Measurements from ENCODE around the gene AGAP1.
"Not testable (repeated sequence)": the region's sequence is repeated elsewhere in the genome, so short reads cannot be mapped to it uniquely, and the experiment has no call there.

Gene AGAP1

DNA sequence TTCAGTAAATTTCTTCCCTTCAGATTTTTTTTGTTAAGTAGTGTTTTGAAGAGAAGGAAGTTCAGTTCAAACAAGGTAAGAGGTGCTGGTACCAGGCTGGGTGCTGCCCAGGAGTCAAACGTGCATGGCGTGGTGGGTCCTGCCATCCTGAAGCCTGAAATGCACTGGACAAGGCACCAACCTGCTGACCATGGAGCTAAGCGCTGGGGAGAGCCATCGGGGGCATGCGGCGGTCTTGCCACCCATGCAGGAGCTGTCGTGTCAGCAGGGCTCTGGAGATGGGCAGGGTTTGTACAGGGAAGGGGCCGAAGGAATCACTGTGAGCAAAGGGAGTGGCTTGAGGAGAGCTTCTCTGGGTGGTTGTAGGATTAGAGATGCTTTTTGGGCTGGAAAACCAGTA, 547.8 kb downstream of the AGAP1 start:
- no peak for DNase-seq (ENCODE audit: low spot score)

DNA sequence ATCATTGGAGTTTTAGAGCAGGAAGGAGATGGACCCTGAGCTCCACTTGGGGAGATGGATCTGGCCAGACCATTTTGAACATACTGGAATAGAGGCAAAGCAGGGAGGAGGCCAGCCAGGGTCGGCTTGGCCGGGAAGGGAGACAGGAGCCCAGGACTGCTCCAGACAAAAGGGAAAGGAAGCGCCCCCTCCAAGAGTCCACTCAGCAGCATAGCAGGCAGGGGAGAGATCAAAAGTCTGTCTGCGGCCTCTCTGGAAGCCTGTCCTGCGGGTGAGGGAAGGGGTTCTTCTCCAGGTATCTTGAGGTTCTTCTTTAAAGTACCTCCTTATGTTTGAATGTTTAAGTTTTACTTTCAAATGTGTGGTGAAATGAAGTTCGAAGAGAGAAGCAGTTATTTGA, 548.2 kb downstream of the AGAP1 start:
- no peak for DNase-seq (ENCODE audit: low spot score)

DNA sequence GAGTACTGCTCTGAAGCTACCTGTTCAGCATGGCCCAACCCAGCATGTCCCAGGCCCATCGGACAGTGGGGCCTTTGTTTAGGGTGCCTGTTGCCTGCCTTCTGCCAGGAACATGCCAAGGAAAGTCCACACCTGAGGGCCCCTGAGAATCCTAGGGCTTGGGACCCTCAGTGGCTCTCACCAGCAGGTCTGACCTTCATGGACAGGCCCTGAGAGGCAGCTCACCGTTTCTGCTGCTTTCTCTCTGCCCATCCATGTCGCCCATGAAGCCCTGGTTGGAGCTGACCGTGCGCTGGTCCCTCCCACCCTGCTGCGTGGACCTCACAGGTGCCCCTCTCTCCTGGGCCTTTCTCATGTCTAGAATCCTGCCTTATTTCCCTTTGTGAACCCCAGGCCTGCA, 550.3 kb downstream of the AGAP1 start:
- DNase-seq (ENCODE audit: low spot score), result no peak

DNA sequence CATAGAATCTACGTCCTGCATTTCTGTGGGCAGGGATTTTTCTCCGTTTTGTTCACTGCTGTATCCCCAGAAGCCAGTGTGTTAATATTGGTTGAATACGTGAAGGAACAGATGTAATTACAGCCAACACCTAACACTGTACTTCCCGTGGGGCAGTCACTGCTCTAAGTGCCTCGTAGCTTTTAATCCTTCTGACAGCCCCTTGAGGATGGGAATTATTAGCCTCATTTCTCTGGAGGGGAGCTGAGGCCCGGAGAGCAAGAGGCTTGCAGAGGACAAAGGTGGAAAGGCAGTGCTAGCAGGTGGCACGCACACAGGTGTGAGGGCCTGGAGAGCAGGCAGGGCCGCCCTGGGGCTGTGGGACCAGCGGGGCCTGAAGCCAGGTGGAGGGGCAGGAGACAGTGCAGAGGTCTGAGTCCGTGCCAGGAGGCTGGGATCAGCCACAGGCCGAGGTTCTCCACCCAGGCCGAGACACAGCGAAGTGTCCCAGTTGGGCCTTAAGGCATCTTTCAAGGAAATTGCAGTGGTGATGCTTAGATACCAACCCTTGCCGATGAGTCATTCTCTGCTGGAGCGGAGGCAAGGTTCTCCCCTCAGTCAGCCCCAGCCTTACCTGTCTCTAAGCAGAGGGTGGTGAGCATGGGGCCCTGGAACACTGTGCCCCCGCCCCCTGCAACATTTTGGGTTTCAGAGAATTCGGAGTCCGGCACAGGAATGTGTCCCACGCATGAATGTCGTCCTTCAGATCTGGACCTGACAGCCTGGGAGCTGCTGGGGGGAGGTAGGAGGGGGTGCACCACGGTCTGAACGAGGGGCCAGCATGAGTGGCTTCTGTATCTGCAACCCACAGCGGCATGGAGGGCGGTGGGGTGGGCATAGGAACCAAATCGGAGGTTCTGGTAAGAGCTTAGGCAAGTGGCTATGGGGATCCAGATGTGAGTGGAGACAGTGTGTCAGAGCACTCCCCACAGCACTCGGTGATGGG, 551.7 kb downstream of the AGAP1 start:
- no peak for DNase-seq (ENCODE audit: low spot score)

DNA sequence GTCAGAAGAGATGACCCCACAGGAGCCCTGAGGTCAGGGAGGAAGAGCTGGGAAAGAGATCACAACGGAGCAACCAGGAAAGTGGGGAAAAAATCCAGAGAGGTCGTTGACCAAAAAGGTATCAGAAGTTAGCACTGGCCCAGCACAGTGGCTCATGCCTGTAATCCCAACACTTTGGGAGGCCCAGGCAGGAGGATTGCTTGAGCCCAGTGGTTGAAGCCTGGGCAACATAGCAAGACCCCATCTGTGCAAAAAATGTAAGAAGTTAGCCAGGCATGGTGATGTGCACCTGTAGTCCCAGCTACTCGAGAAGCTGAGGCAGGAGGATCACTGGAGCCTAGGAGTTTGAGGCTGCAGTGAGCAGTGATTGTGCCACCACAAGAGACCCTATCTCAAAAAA, 552.9 kb downstream of the AGAP1 start:
- no peak for DNase-seq (ENCODE audit: low spot score)

DNA sequence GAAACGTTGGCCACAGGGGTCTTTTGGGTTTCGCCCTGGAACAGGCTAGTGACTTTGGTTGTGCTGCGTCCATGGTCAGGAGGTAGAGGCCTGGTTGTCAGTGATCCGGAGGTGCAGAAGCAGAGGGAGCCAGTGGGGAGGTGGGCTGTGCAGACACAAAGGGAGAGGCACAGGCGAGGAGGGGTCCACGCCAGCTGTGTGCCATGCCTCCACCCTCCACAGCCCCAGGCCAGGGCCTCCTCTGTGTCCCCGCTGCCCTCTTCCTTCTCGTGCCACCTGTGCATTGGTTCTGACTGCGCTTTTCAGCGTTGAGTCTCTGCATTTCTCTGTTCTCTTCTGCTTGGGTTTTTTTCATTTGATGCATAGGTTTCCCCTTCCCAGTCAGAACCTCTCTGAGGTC, 553.3 kb downstream of the AGAP1 start:
- no peak for DNase-seq (ENCODE audit: low spot score)

DNA sequence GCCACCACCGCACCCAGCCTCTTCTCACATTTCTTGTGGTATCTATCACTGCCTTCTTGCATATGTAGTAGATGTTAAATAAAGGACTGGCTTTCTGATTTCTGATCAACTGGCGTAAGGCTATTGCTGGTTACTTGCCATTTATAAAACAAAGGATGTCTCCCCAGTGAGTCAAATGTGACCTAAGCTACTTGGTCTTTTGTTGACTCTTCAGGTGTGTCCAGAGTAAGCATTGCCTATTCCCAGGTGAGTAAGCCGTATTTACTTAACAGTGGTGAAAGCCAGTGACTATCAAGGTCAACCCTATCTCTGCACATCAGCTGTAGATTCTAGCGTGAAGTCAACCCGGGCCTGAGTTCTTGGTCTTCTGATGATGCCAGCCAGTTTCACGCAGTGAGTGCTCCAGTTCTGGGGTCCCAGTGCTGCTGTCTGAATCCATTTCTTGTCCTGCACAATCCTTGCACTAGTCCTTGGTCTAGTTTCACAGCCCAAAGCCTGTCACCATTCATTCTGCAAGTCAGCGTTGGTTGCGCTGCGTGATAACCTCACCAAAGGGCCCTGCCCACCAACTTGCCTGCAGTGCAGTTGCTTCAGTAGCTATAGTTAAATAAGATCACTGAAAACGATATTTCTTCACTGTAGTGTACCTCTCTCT, 554.2 kb downstream of the AGAP1 start:
- DNase-seq (ENCODE audit: low spot score), result no peak

DNA sequence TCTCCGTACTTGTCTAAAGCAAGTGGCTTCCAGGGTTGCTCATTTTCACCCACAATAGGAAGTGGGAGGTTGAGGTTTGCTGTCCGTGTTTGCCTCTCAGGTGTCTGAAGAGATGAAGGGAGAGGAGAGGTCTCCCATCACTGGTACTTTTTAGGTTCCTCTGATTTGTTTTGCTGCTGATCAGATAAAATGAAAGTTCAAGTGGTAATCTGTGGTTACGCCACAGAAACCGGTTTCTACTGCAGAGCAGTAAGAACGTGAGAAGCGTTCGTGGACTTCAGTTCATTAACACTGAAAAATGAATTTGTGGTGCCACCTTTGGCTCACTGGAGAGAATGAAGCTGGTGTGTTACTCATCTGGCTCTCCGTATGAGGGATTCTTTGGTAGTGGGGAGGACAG, 556.1 kb downstream of the AGAP1 start:
- no peak for DNase-seq (ENCODE audit: low spot score)

DNA sequence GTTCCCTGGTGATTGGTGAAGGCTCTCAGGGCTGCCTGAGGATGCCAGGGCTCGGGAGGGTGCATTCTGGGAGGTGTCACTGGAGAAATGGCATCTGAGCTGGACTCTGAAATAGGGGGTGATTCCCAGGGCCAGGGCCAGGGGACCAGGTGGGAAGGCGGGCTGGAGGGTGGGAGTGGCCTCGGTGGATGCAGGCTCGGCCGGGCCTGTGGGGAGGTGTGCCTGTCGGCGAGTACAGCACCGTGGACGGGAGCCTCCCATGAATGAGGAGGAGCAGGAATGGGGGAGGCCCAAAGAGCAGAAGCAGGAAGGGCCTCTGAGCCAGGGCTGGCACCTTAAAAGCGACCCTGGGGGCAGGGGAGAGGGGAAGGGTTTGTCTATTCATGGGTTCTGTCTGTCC, 557.5 kb downstream of the AGAP1 start:
- no peak for DNase-seq (ENCODE audit: low spot score)

DNA sequence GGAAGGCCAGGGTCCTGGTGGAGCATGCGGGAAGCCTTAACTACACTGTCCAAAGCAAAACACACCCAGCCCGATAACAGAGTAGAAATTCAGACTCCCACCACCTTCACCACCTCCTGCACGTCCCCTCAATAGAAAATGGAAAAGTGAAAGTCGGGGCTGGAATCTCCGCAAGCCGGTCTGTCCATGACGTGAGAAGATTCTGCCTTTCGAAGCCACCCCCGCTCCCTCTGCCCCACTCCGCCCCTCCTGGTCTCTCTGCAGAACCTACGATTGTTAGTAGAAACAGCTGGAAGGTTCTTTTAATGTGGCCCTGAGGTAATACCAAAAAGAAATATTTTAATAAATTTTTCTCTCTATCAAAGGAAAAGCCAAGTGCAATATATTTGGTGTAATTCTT, 558.0 kb downstream of the AGAP1 start:
- no peak for DNase-seq (ENCODE audit: low spot score)

DNA sequence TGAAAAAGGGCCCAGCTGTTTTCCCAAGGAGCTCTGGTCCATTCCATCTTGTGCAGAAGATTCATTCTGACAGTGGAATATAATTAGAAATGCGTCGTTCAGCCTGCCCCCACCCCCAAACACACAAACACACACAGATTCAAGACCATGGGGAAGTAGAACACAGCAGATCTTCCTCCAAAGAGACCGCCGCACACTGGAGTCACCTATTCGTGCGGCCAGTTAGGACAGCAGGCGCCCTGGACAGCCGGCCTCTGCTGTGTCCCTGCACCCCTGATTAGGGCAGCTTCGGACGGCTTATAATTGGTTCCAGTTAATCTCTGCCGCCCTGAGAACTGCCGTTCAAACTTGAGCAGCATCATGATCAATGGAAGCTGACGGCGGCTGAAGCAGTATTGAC, 558.4 kb downstream of the AGAP1 start:
- no peak for DNase-seq (ENCODE audit: low spot score)

DNA sequence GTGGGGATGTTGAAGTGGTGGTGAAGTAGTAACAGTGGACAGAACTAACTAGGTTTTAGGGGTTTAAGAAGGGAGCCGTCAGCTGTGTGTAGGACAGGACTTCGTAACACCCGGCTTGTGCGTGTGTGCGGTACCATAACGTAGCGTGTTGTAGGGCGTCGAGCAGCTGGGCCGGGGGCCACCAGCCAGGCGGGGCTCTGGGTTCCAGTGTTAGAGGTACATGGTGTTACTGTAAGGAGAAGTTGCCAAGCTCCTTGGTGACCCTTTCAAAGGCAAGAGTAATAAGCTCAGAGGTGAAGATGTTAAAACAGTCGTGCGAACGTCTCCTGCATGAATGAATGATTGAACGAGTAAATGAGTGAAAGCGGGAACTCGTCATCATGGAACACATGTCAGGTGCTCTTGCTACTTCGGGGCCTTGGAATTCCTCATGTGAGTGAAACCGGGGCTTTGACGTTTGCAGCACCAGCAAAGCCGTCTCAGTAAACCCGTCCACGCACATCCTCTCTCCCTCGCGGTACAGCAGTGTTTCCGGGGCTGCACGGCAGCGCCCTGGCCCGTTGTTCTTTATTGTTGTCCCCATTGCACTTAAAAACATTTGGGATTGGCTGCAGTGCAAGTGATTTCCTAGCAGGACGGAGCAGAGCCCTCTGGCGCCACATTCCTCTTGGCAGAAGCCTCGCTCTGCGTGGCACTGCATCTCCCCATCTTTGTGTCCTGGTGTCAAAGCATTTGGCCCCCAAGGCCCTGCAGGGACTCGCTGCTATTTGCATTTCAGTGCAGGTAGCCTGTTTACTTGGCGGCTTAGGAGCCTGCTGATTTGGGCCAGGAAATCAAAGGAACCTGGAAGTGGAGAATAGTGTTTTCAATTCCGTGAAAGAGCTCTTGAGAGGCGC, 559.3 kb downstream of the AGAP1 start:
- DNase-seq (ENCODE audit: low spot score), result peak; percentile 44

DNA sequence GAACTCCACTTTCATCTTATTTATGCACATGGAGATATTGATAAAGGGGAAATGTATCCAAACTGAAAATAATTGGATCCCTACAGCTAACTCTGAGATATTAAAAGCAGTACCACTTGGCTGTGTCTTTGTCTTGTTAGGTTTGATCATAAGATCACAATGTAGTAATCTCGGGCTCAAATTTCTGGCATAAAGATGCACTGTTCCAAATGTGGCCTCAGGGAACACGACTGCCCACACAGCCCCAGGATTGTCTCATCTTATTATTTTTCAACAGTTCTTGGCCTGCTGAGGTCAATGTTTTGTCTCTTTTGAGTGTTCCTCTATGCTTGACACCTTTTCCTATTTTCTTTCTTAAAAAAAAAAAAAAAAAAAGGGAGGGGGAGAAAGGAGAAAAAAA, 560.3 kb downstream of the AGAP1 start:
- DNase-seq (ENCODE audit: low spot score), result no peak

DNA sequence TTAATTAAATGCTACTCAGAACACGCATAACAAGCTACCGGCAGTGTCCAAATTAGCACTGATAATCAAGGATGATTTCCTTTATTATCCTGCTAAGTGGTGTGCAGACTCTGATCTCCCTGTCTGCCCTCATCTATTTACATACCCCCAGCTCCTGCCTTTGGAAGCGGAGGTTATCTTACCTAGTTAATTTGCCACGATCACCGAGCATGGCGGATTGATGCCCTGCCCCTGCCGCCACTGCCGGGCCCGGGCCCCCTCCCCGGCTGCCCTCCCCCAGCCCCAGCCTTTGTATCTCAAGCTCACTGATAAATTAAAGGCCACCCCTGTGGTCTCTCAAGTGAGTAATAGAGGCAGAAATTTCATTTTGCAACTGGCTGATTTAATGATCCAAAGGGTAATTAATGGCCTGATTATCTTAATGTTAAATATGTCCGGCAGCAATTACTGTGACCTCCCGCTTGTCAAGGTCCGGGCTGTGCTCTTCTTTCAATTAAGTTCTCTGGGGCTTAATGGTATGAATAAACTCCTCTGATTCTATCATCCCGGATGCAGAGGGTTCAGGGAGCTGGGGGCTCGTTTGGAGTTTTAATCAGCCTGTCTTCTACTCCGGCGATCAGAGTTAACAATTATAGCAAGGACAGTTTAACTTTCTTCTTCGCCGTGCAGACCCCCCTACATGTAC, 560.9 kb downstream of the AGAP1 start:
- DNase-seq (ENCODE audit: low spot score), result no peak

DNA sequence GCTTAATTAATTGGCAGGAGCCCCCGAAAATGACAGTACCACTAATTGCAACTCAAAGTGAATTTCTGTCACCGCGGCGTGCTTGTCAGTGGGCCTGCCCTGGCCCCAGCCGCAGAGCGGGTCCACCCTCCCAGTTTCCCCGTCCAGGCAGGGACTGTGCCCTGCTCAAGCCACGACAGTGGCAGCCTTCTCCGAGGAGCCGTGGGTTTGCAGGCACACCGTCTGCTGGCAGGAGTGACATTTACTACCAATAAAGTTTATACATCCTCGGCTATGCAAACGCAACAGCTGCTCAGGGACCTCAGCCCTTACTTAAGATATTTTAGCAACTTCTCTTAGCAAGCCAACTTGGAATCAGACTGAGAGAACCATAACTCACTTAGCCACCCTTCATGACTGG, 561.6 kb downstream of the AGAP1 start:
- DNase-seq (ENCODE audit: low spot score), result no peak

DNA sequence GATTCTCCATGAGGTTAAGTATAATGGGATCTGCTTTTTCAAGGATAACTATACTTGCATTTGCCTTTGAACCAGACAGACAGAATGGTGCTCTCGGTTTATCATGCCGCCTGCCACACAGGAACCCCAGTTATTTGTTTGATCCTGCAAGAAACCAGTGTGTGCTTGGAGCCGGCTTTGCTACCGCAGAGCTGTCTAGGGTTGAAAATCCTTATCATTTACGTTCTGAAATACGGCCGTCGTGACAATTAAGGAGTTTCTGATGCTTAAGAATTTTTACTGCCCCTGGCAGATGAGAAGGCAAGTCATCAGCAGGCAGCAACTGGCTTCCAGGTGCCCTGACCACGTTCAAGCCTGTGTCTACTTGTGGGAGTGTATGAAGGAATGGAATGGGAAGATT, 562.3 kb downstream of the AGAP1 start:
- no peak for DNase-seq (ENCODE audit: low spot score)

DNA sequence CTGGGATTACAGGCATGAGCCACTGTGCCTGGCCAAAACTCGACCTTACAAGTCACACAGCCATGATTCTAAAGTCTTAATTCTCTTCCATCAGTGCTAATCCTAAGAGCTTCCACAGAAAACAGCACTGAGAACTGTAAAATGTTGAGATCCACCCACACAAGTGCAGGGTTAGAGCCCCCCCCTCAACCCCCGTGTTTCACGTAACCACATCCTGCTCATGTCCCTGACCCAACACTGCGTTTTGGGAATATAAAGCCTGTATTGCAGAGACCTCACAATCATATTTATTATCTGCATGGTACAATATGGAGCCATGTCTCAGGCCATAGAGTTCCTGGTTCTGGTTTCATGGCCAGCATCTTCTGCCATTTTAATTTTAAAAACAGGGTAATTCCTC, 563.5 kb downstream of the AGAP1 start:
- no peak for DNase-seq (ENCODE audit: low spot score)

DNA sequence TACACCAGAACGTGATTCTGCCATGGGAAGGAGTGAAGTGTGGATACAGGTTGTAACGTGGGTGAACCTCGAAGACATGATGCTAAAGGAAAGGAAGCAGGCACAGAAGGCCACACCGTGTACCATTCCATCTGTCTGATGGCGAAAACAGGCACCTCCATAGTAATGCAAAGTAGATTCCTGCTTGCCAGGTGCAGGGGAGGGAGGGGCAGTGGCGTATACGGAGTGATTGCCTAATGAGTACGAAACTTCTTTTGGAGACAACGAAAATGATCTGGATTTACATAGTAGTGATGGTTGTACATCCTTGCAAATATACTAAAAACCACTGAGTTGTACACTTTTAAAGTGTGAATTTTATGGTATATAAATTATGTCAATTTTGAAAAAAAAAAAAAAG, 567.7 kb downstream of the AGAP1 start:
- no peak for DNase-seq (ENCODE audit: low spot score)

DNA sequence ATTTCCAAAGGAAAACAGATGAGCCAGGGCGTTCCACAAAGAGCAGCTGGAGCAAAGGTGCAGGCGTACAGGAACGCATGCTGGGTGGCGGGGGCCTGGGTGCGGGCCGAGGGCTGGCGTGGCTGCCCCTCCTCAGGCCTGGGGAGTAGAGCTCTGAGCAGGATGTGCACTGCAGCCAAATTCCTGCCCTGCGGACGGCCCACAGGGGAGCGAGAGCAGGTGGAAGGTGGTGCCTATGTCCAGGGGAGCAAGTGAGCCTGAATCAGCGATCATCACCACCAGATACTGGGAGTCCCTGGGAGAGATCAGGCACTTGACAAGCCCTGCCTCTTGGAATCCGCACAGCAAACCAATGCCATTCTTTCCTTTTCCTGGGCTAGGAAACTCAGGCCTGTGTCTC, 568.1 kb downstream of the AGAP1 start:
- no peak for DNase-seq (ENCODE audit: low spot score)

DNA sequence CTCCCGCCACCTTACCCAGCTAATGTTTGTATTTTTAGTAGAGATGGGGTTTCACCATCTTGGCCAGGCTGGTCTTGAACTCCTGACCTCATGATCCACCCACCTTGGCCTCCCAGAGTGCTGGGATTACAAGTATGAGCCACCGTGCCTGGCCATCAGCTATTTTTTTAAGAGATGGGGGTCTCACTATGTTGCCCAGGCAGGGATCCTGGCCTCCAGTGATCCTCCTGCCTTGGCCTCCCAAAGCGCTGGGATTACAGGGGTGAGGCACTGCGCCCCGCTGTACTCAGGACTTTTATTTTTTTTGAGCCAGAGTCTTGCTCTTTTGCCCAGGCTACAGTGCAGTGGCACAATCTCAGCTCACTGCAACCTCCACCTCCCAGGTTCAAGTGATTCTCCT, 569.0 kb downstream of the AGAP1 start:
- DNase-seq (ENCODE audit: low spot score), result not testable (repeated sequence)

DNA sequence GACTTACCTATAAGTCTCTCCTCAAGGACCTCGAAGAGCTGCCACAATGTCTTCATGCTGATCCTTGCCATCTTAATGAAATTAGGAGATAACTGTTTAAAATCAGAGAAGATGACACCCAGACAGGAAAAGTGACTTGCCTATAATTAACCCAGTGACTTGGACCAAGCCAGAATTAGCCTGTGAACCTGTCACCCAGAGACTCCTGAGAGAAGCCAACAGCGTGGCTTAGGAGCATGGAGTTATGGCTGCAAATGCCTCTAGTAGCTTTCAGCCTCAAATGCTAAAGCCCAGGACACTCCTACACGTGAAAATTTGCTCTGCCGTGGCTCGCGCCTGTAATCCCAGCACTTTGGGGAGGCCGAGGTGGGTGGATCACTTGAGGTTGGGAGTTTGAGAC, 570.2 kb downstream of the AGAP1 start:
- no peak for DNase-seq (ENCODE audit: low spot score)
